ENCODE measurements around the gene CPE. TPM values are rescaled to one million over a fixed set of nuclear protein-coding genes. Genes with fewer than 3 reads are reported as not detected.

CPE gene
- total and polyA plus RNA-seq, 12 donors, result 24.8 to 272 (median 117) TPM

DNA sequence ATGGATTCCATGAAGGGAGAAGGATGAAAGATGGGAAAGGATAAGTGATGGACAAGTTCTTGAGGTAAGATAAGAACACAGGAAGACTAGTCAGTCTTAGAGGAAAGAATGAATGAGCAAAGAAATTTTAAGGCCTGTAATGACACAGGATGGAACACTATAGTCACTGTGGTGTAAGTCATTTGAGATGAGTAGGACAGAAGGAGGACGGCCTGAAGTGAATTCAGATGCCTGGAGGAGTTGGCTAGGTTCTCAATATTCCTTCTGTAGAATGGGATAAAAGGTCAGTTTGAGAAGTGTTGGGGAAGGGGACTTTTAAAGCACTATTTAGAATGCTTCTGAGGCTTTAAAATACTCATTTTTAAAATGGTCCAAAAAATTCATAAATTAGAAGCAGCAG lies 47.4 kb upstream of the CPE start:
- intact Hi-C loops (cut with DNase I), result no loop called here
- Histone ChIP-seq H3K36me3 (replicated peaks in 1 of 2) (no peaks in the 10 kb centered on the region), H3K27me3 (no peaks in the 10 kb centered on the region), H3K9me3 (replicated peaks in 1 of 3) (no peaks in the 10 kb centered on the region), H3K4me1 (replicated peaks in 1 of 2) (peaks cover 9 to 40% of the 10 kb centered on the region in 2 donors), H3K27ac (no peak overlapping the region), H3K4me3 (no peak overlapping the region)
- TF ChIP-seq, protein P1, sequence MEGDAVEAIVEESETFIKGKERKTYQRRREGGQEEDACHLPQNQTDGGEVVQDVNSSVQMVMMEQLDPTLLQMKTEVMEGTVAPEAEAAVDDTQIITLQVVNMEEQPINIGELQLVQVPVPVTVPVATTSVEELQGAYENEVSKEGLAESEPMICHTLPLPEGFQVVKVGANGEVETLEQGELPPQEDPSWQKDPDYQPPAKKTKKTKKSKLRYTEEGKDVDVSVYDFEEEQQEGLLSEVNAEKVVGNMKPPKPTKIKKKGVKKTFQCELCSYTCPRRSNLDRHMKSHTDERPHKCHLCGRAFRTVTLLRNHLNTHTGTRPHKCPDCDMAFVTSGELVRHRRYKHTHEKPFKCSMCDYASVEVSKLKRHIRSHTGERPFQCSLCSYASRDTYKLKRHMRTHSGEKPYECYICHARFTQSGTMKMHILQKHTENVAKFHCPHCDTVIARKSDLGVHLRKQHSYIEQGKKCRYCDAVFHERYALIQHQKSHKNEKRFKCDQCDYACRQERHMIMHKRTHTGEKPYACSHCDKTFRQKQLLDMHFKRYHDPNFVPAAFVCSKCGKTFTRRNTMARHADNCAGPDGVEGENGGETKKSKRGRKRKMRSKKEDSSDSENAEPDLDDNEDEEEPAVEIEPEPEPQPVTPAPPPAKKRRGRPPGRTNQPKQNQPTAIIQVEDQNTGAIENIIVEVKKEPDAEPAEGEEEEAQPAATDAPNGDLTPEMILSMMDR (IDR thresholded peaks at IDR 0.05), result peak in 1 of 6 experiments; percentile 8
- no peak for TF ChIP-seq POLR2A (IDR thresholded peaks at IDR 0.05)
- 76 to 87% (median 84%) methylated on average over 1 of the region's 1 CpG for WGBS, 4 donors
- no peak for DNase-seq

DNA sequence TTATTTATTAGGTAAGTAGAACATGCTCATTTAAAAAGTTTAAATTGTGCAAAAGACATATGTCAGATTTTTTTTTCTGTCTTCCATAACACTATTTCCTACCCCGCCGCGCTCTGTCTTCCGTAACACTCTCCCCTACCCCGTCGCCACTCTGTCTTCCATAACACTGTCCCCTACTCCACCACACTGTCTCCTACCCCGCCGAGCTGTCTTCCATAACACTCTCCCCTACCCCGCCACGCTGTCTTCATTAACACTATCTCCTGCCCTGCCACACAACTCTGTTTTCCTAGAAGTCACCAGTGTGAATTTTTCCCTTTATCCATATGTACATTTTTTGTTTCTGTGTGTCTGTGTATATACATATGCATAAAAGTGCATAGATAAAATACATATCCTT lies 47.0 kb upstream of the CPE start:
- Histone ChIP-seq H3K27ac (no peak overlapping the region), H3K4me3 (no peak overlapping the region), H3K27me3 (no peaks in the 10 kb centered on the region), H3K36me3 (replicated peaks in 1 of 2) (no peaks in the 10 kb centered on the region), H3K4me1 (replicated peaks in 1 of 2) (peaks cover 7 to 38% of the 10 kb centered on the region in 2 donors), H3K9me3 (replicated peaks in 1 of 3) (no peaks in the 10 kb centered on the region)
- no peak for TF ChIP-seq POLR2A (IDR thresholded peaks at IDR 0.05)
- TF ChIP-seq, protein P1 (IDR thresholded peaks at IDR 0.05), result no peak
- DNase-seq, result no peak
- 89 to 93% (median 90%) methylated on average over 10 of the region's 10 CpGs for WGBS, 4 donors
- intact Hi-C loops (cut with DNase I), result no loop called here

DNA sequence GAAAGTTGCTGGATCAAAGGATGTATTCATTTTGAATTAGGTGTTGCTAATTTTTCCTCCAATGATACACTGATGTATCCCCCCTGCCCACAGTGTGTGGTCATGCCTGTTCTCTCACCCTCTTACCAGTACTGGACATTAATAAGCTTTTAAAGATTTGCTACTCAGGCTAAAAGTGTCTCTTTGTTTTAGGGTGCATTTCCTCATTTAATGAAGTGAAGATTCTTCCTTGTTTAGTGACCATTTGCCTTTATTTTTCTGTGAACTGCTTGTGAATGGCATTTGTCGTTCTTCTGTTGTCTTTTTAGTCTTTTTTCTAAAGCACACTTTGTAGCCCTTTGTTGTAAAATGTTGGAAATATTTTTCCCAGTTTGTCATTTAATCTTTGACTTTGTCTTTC lies 46.3 kb upstream of the CPE start:
- DNase-seq, result no peak
- intact Hi-C loops (cut with DNase I), result no loop called here
- H3K4me1 ChIP-seq (replicated peaks in 1 of 2), result peaks cover 7 to 38% of the 10 kb centered on the region in 2 donors
- no peaks in the 10 kb centered on the region for H3K27me3 ChIP-seq
- no peaks in the 10 kb centered on the region for H3K9me3 ChIP-seq (replicated peaks in 1 of 3)
- H3K36me3 ChIP-seq (replicated peaks in 1 of 2), result no peaks in the 10 kb centered on the region
- H3K27ac ChIP-seq, result no peak overlapping the region
- TF ChIP-seq, protein P1 (IDR thresholded peaks at IDR 0.05), result no peak
- TF ChIP-seq POLR2A (IDR thresholded peaks at IDR 0.05), result no peak
- no peak overlapping the region for H3K4me3 ChIP-seq
- WGBS, 4 donors, result 39 to 53% (median 50%) methylated on average over 1 of the region's 1 CpG

DNA sequence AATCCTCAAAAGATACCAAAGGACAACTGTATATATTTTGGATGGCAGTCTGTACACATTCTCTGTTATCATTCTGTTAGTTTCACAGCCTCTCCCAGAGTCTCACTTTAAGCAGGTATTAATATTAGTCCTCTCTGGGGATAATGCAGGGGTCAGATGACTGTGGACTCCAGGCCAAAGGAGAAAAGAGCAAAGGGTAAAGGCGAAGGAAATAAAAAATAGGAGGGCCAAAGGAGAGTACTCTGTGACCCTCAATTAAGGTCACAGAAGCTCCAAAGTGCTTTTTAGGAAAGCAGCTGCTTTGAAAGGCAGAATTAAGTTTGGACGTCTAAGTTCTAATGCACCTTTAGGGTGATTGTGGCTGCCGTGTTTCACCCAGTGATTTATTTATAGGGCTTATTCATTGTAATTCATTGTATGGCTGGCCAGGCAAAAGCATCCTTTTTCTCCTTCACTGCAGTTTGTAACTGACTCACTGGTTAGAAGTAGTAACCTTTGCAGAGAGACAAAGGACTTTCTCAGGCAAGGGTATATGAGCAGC lies 43.6 kb upstream of the CPE start:
- H3K27me3 ChIP-seq, result no peaks in the 10 kb centered on the region
- H3K27ac ChIP-seq, result no peak overlapping the region
- DNase-seq, result no peak
- WGBS, 4 donors, result 61 to 75% (median 68%) methylated on average over 3 of the region's 3 CpGs
- no peaks in the 10 kb centered on the region for H3K9me3 ChIP-seq (replicated peaks in 1 of 3)
- no peak overlapping the region for H3K4me3 ChIP-seq
- TF ChIP-seq POLR2A (IDR thresholded peaks at IDR 0.05), result no peak
- TF ChIP-seq, protein P1 (IDR thresholded peaks at IDR 0.05), result no peak
- H3K36me3 ChIP-seq (replicated peaks in 1 of 2), result peaks cover 0 to 17% of the 10 kb centered on the region in 2 donors
- H3K4me1 ChIP-seq (replicated peaks in 1 of 2), result peaks cover 0 to 20% of the 10 kb centered on the region in 2 donors
- intact Hi-C loops (cut with DNase I), result no loop called here

Data from adrenal gland (tissue), 12 donors.